Keratinocyte (primary cell): Measurements from ENCODE around the gene GALNT14.

ENCODE experiments used
- CTCF ChIP-seq, 3 experiments: IDR thresholded peaks in 1 of 3; conservative IDR thresholded peaks in 1 of 3; optimal IDR thresholded peaks in 1 of 3; 2 replicates in 2 of 3; 3 replicates in 1 of 3; pipeline versions ENCODE3 to v1.5.1; 2011; ENCODE audit warnings: low read length in 3 of 3, mild to moderate bottlenecking in 3 of 3, moderate library complexity in 2 of 3, control low read depth in 1 of 3, inconsistent platforms in 1 of 3; ENCODE audit not compliant: insufficient read depth in 2 of 3; ENCODE audit errors: extremely low read depth in 1 of 3
- EZH2 ChIP-seq: IDR thresholded peaks from one replicate; pipeline ENCODE4 v1.6.1; 2012; ENCODE audit warnings: inconsistent platforms, mild to moderate bottlenecking, low read length, moderate library complexity

- TF ChIP-seq CTCF (optimal IDR thresholded peaks at IDR 0.05 in 1 of 3, IDR thresholded peaks at IDR 0.05 in 1 of 3, conservative IDR thresholded peaks at IDR 0.05 in 1 of 3; ENCODE audit: extremely low read depth in 1 of 3, insufficient read depth in 2 of 3, low read length in 3 of 3): no peak
- TF ChIP-seq EZH2: no peak
Measured at GRCh38 chr2:31078011-31078410, 60.2 kb downstream of the GALNT14 start.
